C4-2B (cell line): ENCODE data around the gene ZC3H12C.

Experiments
- ZFX ChIP-seq: fragments of 450-650 bp; IDR thresholded peaks from 2 replicates; pipeline ENCODE4 v1.6.1; 2017
- TF ChIP-seq, protein P1 (sequence below): fragments of 450-650 bp; conservative IDR thresholded peaks from 2 replicates; pipeline ENCODE4 v1.5.1; 2017; ENCODE audit warnings: mild to moderate bottlenecking

DNA sequence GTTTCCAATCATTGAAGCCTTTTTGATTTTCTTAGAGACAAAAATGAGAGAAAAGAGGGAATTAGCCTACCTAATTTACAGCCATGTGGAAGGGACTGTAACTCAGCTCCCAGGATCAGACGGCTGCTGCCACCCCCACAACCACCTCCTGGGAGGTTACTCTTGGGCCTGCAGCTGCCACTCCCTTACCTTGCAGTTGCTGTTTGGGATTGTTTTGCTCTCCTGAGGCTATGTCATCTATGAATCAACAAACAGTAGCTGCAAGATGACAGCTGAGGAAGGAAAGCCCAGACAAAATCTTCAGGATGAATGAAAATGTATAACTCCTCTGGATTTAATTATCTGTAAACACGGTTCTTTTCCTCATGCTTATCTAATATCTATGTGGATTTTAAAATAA, 28.0 kb upstream of the ZC3H12C start:
- TF ChIP-seq, protein P1, sequence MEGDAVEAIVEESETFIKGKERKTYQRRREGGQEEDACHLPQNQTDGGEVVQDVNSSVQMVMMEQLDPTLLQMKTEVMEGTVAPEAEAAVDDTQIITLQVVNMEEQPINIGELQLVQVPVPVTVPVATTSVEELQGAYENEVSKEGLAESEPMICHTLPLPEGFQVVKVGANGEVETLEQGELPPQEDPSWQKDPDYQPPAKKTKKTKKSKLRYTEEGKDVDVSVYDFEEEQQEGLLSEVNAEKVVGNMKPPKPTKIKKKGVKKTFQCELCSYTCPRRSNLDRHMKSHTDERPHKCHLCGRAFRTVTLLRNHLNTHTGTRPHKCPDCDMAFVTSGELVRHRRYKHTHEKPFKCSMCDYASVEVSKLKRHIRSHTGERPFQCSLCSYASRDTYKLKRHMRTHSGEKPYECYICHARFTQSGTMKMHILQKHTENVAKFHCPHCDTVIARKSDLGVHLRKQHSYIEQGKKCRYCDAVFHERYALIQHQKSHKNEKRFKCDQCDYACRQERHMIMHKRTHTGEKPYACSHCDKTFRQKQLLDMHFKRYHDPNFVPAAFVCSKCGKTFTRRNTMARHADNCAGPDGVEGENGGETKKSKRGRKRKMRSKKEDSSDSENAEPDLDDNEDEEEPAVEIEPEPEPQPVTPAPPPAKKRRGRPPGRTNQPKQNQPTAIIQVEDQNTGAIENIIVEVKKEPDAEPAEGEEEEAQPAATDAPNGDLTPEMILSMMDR, result no peak
- TF ChIP-seq ZFX, result no peak
